ENCODE data around the gene HS3ST4. TPM values are rescaled to one million over a fixed set of nuclear protein-coding genes. Genes with fewer than 3 reads are reported as not detected.

HS3ST4 gene
- total RNA-seq, 2 donors from 2014 or later: not detected

- Histone ChIP-seq H3K36me3 (no peaks in the 10 kb centered on the region), H3K27me3 (replicated peaks; ENCODE audit: insufficient read depth) (no peaks in the 10 kb centered on the region), H3K27ac (no peak overlapping the region), H3K4me3 (no peak overlapping the region), H3K4me1 (ENCODE audit: control insufficient read depth in 1 of 2, low read depth in 2 of 2) (no peaks in the 10 kb centered on the region), H3K9me3 (no peaks in the 10 kb centered on the region)
- DNase-seq (ENCODE audit: low spot score): no peak
- no peak for ATAC-seq (ENCODE audit: insufficient number of reproducible peaks, low FRiP score, low read depth)
- no peak for TF ChIP-seq CTCF (IDR thresholded peaks at IDR 0.05)
Measured at GRCh38 chr16:25689137-25689836, 2.5 kb upstream of the HS3ST4 start.

GRCh38 chr16:25690552-25691143 lies 1.1 kb upstream of the HS3ST4 start:
- Histone ChIP-seq H3K27me3 (replicated peaks; ENCODE audit: insufficient read depth) (no peaks in the 10 kb centered on the region), H3K27ac (no peak overlapping the region), H3K9me3 (no peaks in the 10 kb centered on the region), H3K36me3 (no peaks in the 10 kb centered on the region), H3K4me3 (no peak overlapping the region), H3K4me1 (ENCODE audit: control insufficient read depth in 1 of 2, low read depth in 2 of 2) (no peaks in the 10 kb centered on the region)
- TF ChIP-seq CTCF (IDR thresholded peaks at IDR 0.05): no peak
- DNase-seq (ENCODE audit: low spot score) (no peak), ATAC-seq (ENCODE audit: insufficient number of reproducible peaks, low FRiP score, low read depth) (no peak)

- ATAC-seq (ENCODE audit: insufficient number of reproducible peaks, low FRiP score, low read depth) (no peak), DNase-seq (ENCODE audit: low spot score) (no peak)
- no peaks in the 10 kb centered on the region for H3K9me3 ChIP-seq
- no peak overlapping the region for H3K27ac ChIP-seq
- H3K36me3 ChIP-seq: no peaks in the 10 kb centered on the region
- H3K27me3 ChIP-seq (replicated peaks; ENCODE audit: insufficient read depth): no peaks in the 10 kb centered on the region
- no peak overlapping the region for H3K4me3 ChIP-seq
- no peak for TF ChIP-seq CTCF (IDR thresholded peaks at IDR 0.05)
- H3K4me1 ChIP-seq (ENCODE audit: control insufficient read depth in 1 of 2, low read depth in 2 of 2): no peaks in the 10 kb centered on the region
Measured at GRCh38 chr16:25692351-25692741, 587 bp downstream of the HS3ST4 start.

- Histone ChIP-seq H3K27me3 (replicated peaks; ENCODE audit: insufficient read depth) (no peaks in the 10 kb centered on the region), H3K4me1 (ENCODE audit: control insufficient read depth in 1 of 2, low read depth in 2 of 2) (no peaks in the 10 kb centered on the region), H3K27ac (no peak overlapping the region), H3K4me3 (no peak overlapping the region), H3K36me3 (no peaks in the 10 kb centered on the region), H3K9me3 (no peaks in the 10 kb centered on the region)
- DNase-seq (ENCODE audit: low spot score) (no peak), ATAC-seq (ENCODE audit: insufficient number of reproducible peaks, low FRiP score, low read depth) (no peak)
- TF ChIP-seq CTCF (IDR thresholded peaks at IDR 0.05): no peak
Measured at GRCh38 chr16:25692742-25693508, 1.2 kb downstream of the HS3ST4 start.

- H3K9me3 ChIP-seq: no peaks in the 10 kb centered on the region
- TF ChIP-seq CTCF (IDR thresholded peaks at IDR 0.05): no peak
- no peaks in the 10 kb centered on the region for H3K36me3 ChIP-seq
- H3K27me3 ChIP-seq (replicated peaks; ENCODE audit: insufficient read depth): no peaks in the 10 kb centered on the region
- H3K4me1 ChIP-seq (ENCODE audit: control insufficient read depth in 1 of 2, low read depth in 2 of 2): no peaks in the 10 kb centered on the region
- ATAC-seq (ENCODE audit: insufficient number of reproducible peaks, low FRiP score, low read depth): no peak
- H3K4me3 ChIP-seq: no peak overlapping the region
- H3K27ac ChIP-seq: no peak overlapping the region
- DNase-seq (ENCODE audit: low spot score): no peak
Measured at GRCh38 chr16:25693631-25694030, 1.9 kb downstream of the HS3ST4 start.

Data from thoracic aorta (tissue), 2 donors.